HepG2 (cell line): ENCODE results near the gene RBM6. TPM values are rescaled to one million over a fixed set of nuclear protein-coding genes. Genes with fewer than 3 reads are reported as not detected.

Source experiments
- TBP ChIP-seq: sonication (generic); formaldehyde crosslinking; IDR thresholded peaks from 2 replicates; pipeline ENCODE4 v1.5.0; 2020; ENCODE audit warnings: missing genetic modification reagents
- polyA plus RNA-seq, 8 experiments: library from polyadenylated mRNA; depleted of rRNA in 3 of 8; stranded (reverse) in 7 of 8; unstranded in 1 of 8; fragments of >200 nt; fragmentation: Illumina TruSeq in 4 of 8; extraction: Trizol in 4 of 8; gene quantifications; 2 replicates each; pipeline versions ENCODE4 v1.2.1 to v1.2.3, GENCODE V29; 2011 to 2016; ENCODE audit warnings: low read depth in 4 of 8, missing spikeins in 1 of 8, mixed read lengths in 1 of 8; ENCODE audit not compliant: insufficient read depth in 1 of 8
- total RNA-seq, 5 experiments: library from RNA; depleted of rRNA; stranded (reverse); fragments of >200 nt; fragmentation: Illumina TruSeq; extraction: Trizol; gene quantifications; 2 replicates each; pipeline ENCODE4 v1.2.3, GENCODE V29; 2016; ENCODE audit warnings: low read depth in 1 of 5
- TF ChIP-seq, protein P1 (sequence below): sonication (generic); formaldehyde crosslinking; IDR thresholded peaks from one replicate; pipeline ENCODE4 v1.5.1; 2020; ENCODE audit warnings: mild to moderate bottlenecking, missing genetic modification reagents; ENCODE audit errors: not compliant biosample characterization
- TF ChIP-seq, protein P2 (sequence below): sonication (generic); formaldehyde crosslinking; IDR thresholded peaks from 2 replicates; pipeline ENCODE4 v1.5.0; 2020; ENCODE audit warnings: mild to moderate bottlenecking, missing genetic modification reagents
- TF ChIP-seq, protein P3 (sequence below): sonication (generic); formaldehyde crosslinking; conservative IDR thresholded peaks from 2 replicates; pipeline ENCODE4 v1.4.0; 2020; ENCODE audit warnings: missing genetic modification reagents
- TF ChIP-seq, protein P4 (sequence below): sonication (generic); formaldehyde crosslinking; IDR thresholded peaks from 2 replicates; pipeline ENCODE4 v1.4.0; 2020; ENCODE audit warnings: missing genetic modification reagents, borderline replicate concordance

The RBM6 gene
- total and polyA plus RNA-seq, 2 of the 13 experiments (the other 11 are each of a cell fraction or from before 2014, with no cell fraction given) = 72.7 to 86.1 TPM

DNA sequence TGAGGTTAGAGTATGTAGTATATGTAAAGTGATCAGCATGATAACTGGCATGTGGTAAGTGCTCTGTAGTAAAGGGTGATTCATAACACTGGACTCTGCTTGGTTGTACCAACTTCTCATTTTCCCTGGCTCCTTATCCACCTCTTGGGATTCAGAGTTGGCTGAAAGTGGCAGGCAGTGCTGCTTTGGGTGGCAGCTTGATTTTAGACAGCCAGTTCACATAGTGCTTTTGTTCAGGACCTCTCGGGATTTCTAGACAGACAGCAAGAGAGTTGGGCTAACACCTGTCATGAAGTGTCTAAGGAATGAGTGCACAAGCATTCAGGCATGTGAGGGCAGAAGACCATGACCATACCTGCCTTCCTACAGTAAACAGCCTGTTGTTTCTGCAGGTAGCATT is 69.0 kb downstream of the RBM6 start (continued):
- TF ChIP-seq, protein P1, sequence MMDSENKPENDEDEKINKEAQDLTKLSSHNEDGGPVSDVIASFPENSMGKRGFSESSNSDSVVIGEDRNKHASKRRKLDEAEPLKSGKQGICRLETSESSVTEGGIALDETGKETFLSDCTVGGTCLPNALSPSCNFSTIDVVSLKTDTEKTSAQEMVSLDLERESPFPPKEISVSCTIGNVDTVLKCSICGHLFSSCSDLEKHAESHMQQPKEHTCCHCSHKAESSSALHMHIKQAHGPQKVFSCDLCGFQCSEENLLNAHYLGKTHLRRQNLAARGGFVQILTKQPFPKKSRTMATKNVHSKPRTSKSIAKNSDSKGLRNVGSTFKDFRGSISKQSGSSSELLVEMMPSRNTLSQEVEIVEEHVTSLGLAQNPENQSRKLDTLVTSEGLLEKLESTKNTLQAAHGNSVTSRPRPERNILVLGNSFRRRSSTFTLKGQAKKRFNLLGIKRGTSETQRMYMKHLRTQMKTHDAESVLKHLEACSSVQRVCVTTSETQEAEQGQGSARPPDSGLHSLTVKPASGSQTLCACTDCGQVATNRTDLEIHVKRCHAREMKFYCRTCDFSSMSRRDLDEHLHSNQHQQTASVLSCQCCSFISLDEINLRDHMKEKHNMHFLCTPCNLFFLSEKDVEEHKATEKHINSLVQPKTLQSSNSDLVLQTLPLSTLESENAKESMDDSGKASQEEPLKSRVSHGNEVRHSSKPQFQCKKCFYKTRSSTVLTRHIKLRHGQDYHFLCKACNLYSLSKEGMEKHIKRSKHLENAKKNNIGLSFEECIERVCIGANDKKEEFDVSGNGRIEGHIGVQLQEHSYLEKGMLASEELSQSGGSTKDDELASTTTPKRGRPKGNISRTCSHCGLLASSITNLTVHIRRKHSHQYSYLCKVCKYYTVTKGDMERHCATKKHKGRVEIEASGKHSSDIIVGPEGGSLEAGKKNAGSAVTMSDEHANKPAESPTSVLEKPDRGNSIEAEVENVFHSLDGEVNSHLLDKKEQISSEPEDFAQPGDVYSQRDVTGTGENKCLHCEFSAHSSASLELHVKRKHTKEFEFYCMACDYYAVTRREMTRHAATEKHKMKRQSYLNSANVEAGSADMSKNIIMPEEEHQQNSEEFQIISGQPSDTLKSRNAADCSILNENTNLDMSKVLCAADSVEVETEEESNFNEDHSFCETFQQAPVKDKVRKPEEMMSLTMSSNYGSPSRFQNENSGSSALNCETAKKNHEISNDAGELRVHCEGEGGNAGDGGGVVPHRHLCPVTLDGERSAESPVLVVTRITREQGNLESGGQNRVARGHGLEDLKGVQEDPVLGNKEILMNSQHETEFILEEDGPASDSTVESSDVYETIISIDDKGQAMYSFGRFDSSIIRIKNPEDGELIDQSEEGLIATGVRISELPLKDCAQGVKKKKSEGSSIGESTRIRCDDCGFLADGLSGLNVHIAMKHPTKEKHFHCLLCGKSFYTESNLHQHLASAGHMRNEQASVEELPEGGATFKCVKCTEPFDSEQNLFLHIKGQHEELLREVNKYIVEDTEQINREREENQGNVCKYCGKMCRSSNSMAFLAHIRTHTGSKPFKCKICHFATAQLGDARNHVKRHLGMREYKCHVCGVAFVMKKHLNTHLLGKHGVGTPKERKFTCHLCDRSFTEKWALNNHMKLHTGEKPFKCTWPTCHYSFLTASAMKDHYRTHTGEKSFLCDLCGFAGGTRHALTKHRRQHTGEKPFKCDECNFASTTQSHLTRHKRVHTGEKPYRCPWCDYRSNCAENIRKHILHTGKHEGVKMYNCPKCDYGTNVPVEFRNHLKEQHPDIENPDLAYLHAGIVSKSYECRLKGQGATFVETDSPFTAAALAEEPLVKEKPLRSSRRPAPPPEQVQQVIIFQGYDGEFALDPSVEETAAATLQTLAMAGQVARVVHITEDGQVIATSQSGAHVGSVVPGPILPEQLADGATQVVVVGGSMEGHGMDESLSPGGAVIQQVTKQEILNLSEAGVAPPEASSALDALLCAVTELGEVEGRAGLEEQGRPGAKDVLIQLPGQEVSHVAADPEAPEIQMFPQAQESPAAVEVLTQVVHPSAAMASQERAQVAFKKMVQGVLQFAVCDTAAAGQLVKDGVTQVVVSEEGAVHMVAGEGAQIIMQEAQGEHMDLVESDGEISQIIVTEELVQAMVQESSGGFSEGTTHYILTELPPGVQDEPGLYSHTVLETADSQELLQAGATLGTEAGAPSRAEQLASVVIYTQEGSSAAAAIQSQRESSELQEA (CRISPR knock-in tag) = no peak
- TF ChIP-seq, protein P2, sequence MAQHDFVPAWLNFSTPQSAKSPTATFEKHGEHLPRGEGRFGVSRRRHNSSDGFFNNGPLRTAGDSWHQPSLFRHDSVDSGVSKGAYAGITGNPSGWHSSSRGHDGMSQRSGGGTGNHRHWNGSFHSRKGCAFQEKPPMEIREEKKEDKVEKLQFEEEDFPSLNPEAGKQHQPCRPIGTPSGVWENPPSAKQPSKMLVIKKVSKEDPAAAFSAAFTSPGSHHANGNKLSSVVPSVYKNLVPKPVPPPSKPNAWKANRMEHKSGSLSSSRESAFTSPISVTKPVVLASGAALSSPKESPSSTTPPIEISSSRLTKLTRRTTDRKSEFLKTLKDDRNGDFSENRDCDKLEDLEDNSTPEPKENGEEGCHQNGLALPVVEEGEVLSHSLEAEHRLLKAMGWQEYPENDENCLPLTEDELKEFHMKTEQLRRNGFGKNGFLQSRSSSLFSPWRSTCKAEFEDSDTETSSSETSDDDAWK (CRISPR knock-in tag) = no peak
- TF ChIP-seq TBP (CRISPR knock-in tag) = no peak
- TF ChIP-seq, protein P3, sequence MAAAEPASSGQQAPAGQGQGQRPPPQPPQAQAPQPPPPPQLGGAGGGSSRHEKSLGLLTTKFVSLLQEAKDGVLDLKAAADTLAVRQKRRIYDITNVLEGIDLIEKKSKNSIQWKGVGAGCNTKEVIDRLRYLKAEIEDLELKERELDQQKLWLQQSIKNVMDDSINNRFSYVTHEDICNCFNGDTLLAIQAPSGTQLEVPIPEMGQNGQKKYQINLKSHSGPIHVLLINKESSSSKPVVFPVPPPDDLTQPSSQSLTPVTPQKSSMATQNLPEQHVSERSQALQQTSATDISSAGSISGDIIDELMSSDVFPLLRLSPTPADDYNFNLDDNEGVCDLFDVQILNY (CRISPR knock-in tag) = no peak
- TF ChIP-seq, protein P4, sequence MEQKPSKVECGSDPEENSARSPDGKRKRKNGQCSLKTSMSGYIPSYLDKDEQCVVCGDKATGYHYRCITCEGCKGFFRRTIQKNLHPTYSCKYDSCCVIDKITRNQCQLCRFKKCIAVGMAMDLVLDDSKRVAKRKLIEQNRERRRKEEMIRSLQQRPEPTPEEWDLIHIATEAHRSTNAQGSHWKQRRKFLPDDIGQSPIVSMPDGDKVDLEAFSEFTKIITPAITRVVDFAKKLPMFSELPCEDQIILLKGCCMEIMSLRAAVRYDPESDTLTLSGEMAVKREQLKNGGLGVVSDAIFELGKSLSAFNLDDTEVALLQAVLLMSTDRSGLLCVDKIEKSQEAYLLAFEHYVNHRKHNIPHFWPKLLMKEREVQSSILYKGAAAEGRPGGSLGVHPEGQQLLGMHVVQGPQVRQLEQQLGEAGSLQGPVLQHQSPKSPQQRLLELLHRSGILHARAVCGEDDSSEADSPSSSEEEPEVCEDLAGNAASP = no peak
